Caco-2 (cell line): Measurements from ENCODE around the gene HID1. TPM values are rescaled to one million over a fixed set of nuclear protein-coding genes. Genes with fewer than 3 reads are reported as not detected.

Experiments
- BruUV-seq: library from RNA; stranded (reverse); fragments of 400-500 nt; replicated peaks from 2 replicates; lab custom pipeline; 2021; lab: Mats Ljungman, UMichigan
- CTCF ChIA-PET: fragments of 300-600 bp; sonication (Branson Sonifier 250); formaldehyde crosslinking; loops from one replicate; lab custom pipeline; 2022; ENCODE audit warnings: antibody characterized with exemption; lab: Charles Lee
- POLR2A ChIA-PET: fragments of 300-600 bp; sonication (Branson Sonifier 250); formaldehyde crosslinking; loops from one replicate; lab custom pipeline; 2022; ENCODE audit warnings: antibody characterized with exemption; lab: Charles Lee
- DNase-seq, 2 experiments: peaks; one replicate each; pipeline versions ENCODE4 v3.0.0 to v3.0.0-alpha.2; 2020 to 2022
- H3K27me3 ChIP-seq: replicated peaks from 2 replicates; pipeline ENCODE4 v1.6.0; 2011; ENCODE audit warnings: low read length; ENCODE audit not compliant: control insufficient read depth, insufficient read depth
- H3K36me3 ChIP-seq: 2 replicates; pipeline ENCODE4 v1.5.1; 2011; ENCODE audit warnings: low read length; ENCODE audit not compliant: control insufficient read depth, insufficient read depth
- H3K4me1 ChIP-seq: fragments of 250-450 bp; sonication (Bioruptor Pico); 2 replicates; pipeline ENCODE4 v1.5.1; 2020; ENCODE audit warnings: mild to moderate bottlenecking
- H3K4me3 ChIP-seq: 2 replicates; pipeline ENCODE4 v1.5.1; 2011; ENCODE audit warnings: low read depth, mild to moderate bottlenecking, control low read depth, low read length
- H3K9me3 ChIP-seq: fragments of 250-450 bp; sonication (Bioruptor Pico); 2 replicates; pipeline ENCODE4 v1.5.1; 2020; ENCODE audit warnings: mild to moderate bottlenecking, moderate library complexity
- H3K27ac Mint-ChIP-seq: one replicate; pipeline ENCODE4 v1.8.0; 2022; ENCODE audit warnings: mixed read lengths; ENCODE audit not compliant: unreplicated experiment
- H3K27me3 Mint-ChIP-seq: one replicate; pipeline ENCODE4 v1.8.0; 2022; ENCODE audit warnings: mixed read lengths; ENCODE audit not compliant: insufficient read depth, unreplicated experiment
- H3K36me3 Mint-ChIP-seq: one replicate; pipeline ENCODE4 v1.8.0; 2022; ENCODE audit warnings: mild to moderate bottlenecking, mixed read lengths; ENCODE audit not compliant: insufficient read depth, unreplicated experiment
- H3K4me1 Mint-ChIP-seq: one replicate; pipeline ENCODE4 v1.8.0; 2022; ENCODE audit warnings: low read depth, mixed read lengths; ENCODE audit not compliant: unreplicated experiment
- H3K4me3 Mint-ChIP-seq: one replicate; pipeline ENCODE4 v1.8.0; 2022; ENCODE audit warnings: mild to moderate bottlenecking, moderate library complexity, mixed read lengths; ENCODE audit not compliant: unreplicated experiment
- H3K9me3 Mint-ChIP-seq: one replicate; pipeline ENCODE4 v1.8.0; 2022; ENCODE audit warnings: mixed read lengths; ENCODE audit not compliant: unreplicated experiment
- CTCF ChIP-seq, 2 experiments: fragments of 200-600 bp in 1 of 2; IDR thresholded peaks; 1 replicate in 1 of 2; 2 replicates in 1 of 2; pipeline versions ENCODE4 v1.5.1 to v1.8.0; 2011 to 2022; ENCODE audit warnings: antibody characterized with exemption in 1 of 2, control low read depth in 1 of 2, inconsistent platforms in 1 of 2, low read depth in 1 of 2, low read length in 1 of 2, mild to moderate bottlenecking in 1 of 2, moderate library complexity in 1 of 2; ENCODE audit not compliant: insufficient read depth in 1 of 2, severe bottlenecking in 1 of 2, unreplicated experiment in 1 of 2
- intact Hi-C: fragments of 100-400 bp; cut with micrococcal nuclease; formaldehyde crosslinking; loops from one replicate; pipeline ENCODE4 v1.10.0; 2022; ENCODE audit not compliant: unreplicated experiment
- total RNA-seq: library from RNA; stranded (reverse); gene quantifications from 2 replicates; pipeline ENCODE4 v1.2.3, GENCODE V29; 2022

The HID1 gene
- total RNA-seq, 1 experiment from 2014 or later: 29.8 TPM

DNA sequence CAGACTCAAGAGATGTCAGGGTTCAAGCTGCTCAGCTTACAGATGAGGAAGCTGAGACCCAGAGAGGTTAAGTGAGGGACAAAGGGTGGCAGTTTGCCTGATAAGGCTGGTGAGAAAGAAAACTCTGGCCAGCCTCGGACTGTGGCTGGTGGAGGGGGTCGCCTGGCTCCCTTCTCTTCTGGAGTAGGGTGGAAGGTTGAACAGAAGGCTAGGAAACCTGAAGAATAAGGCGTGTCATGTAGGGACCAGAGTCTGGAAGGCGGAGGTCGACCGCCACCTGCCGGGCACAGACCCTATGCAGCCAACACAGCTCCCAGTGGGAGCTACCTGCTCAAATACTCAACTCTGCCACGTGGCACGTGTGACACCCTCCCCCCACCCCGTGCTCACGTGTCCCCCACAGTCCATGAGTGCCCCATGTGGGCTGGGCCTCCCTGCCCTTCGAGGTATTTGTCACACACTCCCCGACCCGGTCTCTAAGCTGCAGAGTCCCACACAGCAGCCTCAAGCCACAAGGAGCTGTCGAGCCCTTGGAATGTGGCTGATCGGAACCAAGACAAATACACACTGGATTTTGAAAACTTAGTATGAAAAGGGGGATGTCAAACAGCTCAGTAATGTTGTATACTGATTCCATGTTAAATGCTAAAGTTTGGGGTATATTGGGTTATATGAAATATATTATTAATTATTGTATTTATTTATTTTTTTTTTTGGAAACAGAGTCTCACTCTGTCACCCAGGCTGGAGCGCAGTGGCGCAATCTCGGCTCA is 11.8 kb downstream of the HID1 start:
- Mint-ChIP-seq H3K27me3 (no peaks in the 10 kb centered on the region), H3K9me3 (no peaks in the 10 kb centered on the region), H3K27ac (peak overlapping the region; percentile 79), H3K4me1 (peaks cover 21% of the 10 kb centered on the region), H3K4me3 (peak overlapping the region; percentile 51), H3K36me3 (peaks cover 23% of the 10 kb centered on the region)
- H3K9me3 ChIP-seq: no peaks in the 10 kb centered on the region
- H3K4me1 ChIP-seq: 0 out of 2 replicates have a peak, but pooled peaks cover 3% of the 10 kb centered on the region
- ChIA-PET CTCF (interaction anchor here (0.6 to 3.9 kb wide), 37 partner anchors 9 to 241 kb away, joined by 3 to 86 read pairs (median 6); partner anchors contain the start of genes ATP5PD, CDR2L, FDXR and HID1), POLR2A (interaction anchor here (0.6 to 2.3 kb wide), 8 partner anchors 12 to 126 kb away, joined by 3 to 18 read pairs (median 4); partner anchors contain the start of genes CDR2L, FDXR, HID1 and MRPL58)
- no peak overlapping the region for H3K4me3 ChIP-seq
- BruUV-seq: no TSS peak
- peak; percentile 61 to 74 for TF ChIP-seq CTCF (IDR thresholded peaks at IDR 0.05; ENCODE audit: insufficient read depth in 1 of 2, low read depth in 1 of 2, low read length in 1 of 2, severe bottlenecking in 1 of 2, unreplicated experiment in 1 of 2)
- peaks cover 1% of the 10 kb centered on the region; the same call in 1 of the 2 replicates for H3K36me3 ChIP-seq
- DNase-seq: peak; percentile 82 to 88
- intact Hi-C loops: loop anchor here (1.0 kb wide), 4 partner anchors 22 to 75 kb away; partner anchors contain the start of gene MRPL58
- H3K27me3 ChIP-seq: no peaks in the 10 kb centered on the region

- Mint-ChIP-seq H3K9me3 (no peaks in the 10 kb centered on the region), H3K4me3 (no peak overlapping the region), H3K27ac (no peak overlapping the region), H3K27me3 (no peaks in the 10 kb centered on the region), H3K36me3 (peaks cover 23% of the 10 kb centered on the region), H3K4me1 (peaks cover 21% of the 10 kb centered on the region)
- intact Hi-C loops: no loop called here
- ChIA-PET POLR2A (interaction anchor here (0.6 to 2.3 kb wide), 4 partner anchors 28 to 87 kb away, joined by 3 to 18 read pairs (median 4); partner anchors contain the start of genes CDR2L, FDXR and MRPL58), CTCF (interaction anchor here (0.6 to 3.9 kb wide), 26 partner anchors 11 to 242 kb away, joined by 3 to 86 read pairs (median 10); partner anchors contain the start of genes FDXR, HID1, MRPL58 and NT5C)
- H3K36me3 ChIP-seq: peaks cover 1% of the 10 kb centered on the region; the same call in 1 of the 2 replicates
- TF ChIP-seq CTCF (IDR thresholded peaks at IDR 0.05; ENCODE audit: insufficient read depth in 1 of 2, low read depth in 1 of 2, low read length in 1 of 2, severe bottlenecking in 1 of 2, unreplicated experiment in 1 of 2): no peak
- no peak overlapping the region for H3K4me3 ChIP-seq
- H3K4me1 ChIP-seq: 0 out of 2 replicates have a peak, but pooled peaks cover 3% of the 10 kb centered on the region
- no peak for DNase-seq
- no peaks in the 10 kb centered on the region for H3K9me3 ChIP-seq
- no peaks in the 10 kb centered on the region for H3K27me3 ChIP-seq
- BruUV-seq: no TSS peak
Observed at GRCh38 chr17:74959826-74960515, 12.6 kb downstream of the HID1 start.
